NB4 (cell line): ENCODE data around the gene LMNTD1.

Source experiments
- DNase-seq: peaks from one replicate; pipeline ENCODE4 v3.0.0; 2010; ENCODE audit warnings: low read depth
- H3K4me3 ChIP-seq: one replicate; pipeline ENCODE4 v1.5.1; 2011; ENCODE audit warnings: mild to moderate bottlenecking, low read depth, low read length, moderate library complexity
- MYC ChIP-seq: IDR thresholded peaks from 2 replicates; pipeline ENCODE4 v1.6.1; 2011; ENCODE audit warnings: low read depth, low read length
- POLR2A ChIP-seq: IDR thresholded peaks from 2 replicates; pipeline ENCODE4 v1.6.1; 2011; ENCODE audit warnings: mild to moderate bottlenecking; ENCODE audit not compliant: insufficient read length; ENCODE audit errors: extremely low read depth
- TF ChIP-seq, protein P1 (sequence below): IDR thresholded peaks from one replicate; pipeline ENCODE4 v1.5.1; 2012; ENCODE audit warnings: low read depth, low read length
- TF ChIP-seq, protein P2 (sequence below): IDR thresholded peaks from 2 replicates; pipeline ENCODE4 v1.6.1; 2011; ENCODE audit warnings: low read depth, low read length

The LMNTD1 gene

DNA sequence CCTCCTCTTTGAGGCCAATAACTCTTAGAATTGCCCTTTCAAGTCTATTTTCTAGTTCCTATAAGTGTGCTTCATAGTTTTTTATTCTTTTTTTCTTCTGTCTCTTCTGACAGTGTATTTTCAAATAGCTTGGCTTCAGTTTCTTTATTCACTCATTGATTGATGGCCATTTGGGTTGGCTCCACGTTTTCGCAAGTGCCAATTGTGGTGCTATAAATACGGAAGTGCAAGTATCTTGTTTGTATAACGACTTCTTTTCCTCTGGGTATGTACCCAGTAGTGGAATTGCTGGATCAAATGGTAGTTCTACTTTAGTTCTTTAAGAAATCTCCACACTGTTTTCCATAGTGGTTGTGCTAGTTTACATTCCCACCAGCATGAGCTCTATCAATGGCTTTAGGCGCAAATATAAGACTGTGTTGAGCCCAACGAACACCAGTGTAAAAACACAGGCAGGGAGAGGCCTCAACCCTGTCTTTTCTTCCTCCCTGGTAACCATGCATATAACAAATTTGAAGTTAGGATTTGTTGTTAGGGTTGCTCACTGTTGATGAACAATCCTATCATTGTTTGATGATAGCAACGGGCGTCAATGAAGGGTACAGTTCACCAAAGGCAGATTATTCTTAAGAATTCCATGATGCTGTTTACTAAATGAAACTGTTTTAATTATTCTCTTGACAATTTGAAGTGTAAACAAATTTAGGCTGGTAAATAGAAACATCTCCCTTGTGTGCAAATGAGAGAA lies 13.3 kb upstream of the LMNTD1 start:
- TF ChIP-seq, protein P1, sequence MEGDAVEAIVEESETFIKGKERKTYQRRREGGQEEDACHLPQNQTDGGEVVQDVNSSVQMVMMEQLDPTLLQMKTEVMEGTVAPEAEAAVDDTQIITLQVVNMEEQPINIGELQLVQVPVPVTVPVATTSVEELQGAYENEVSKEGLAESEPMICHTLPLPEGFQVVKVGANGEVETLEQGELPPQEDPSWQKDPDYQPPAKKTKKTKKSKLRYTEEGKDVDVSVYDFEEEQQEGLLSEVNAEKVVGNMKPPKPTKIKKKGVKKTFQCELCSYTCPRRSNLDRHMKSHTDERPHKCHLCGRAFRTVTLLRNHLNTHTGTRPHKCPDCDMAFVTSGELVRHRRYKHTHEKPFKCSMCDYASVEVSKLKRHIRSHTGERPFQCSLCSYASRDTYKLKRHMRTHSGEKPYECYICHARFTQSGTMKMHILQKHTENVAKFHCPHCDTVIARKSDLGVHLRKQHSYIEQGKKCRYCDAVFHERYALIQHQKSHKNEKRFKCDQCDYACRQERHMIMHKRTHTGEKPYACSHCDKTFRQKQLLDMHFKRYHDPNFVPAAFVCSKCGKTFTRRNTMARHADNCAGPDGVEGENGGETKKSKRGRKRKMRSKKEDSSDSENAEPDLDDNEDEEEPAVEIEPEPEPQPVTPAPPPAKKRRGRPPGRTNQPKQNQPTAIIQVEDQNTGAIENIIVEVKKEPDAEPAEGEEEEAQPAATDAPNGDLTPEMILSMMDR, result no peak
- TF ChIP-seq, protein P2, sequence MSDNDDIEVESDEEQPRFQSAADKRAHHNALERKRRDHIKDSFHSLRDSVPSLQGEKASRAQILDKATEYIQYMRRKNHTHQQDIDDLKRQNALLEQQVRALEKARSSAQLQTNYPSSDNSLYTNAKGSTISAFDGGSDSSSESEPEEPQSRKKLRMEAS, result no peak
- TF ChIP-seq POLR2A, result no peak
- no peak for TF ChIP-seq MYC
- no peak overlapping the region for H3K4me3 ChIP-seq
- no peak for DNase-seq

GRCh38 chr12:25558586-25558985 lies 5.5 kb upstream of the LMNTD1 start:
- DNase-seq, result no peak

DNA sequence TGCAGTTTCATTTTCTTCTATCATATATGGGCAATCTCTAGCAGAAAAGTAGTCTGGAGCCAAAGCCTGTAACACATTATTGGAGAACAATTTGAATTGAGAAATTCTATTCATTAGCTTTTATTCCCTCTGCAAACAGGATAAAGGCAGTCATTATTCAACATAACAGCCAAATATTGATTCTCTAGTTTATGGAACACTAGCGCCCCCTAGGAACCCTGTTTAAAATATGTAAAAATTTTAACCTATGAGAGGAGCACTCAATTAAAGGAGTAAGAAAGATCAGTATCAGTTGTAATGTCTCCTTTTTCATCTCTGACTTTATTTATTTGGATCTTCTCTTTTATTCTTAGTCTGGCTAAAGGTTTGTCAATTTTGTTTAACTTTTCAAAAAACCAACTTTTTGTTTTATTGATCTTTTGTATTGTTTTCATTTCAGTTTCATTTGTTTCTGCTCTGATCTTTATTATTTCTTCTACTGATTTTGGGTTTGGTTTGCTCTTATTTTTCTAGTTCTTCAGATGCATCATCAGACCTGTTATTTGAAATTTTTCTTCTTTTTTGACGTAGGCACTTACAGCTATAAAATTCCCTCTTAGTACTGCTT lies 4.8 kb upstream of the LMNTD1 start:
- no peak overlapping the region for H3K4me3 ChIP-seq
- peak; percentile 70 for DNase-seq
- TF ChIP-seq, protein P2, result no peak
- TF ChIP-seq MYC, result no peak
- TF ChIP-seq, protein P1, result peak; percentile 64

More at GRCh38 chr12:25558586-25558985, 5.5 kb upstream of the LMNTD1 start:
- no peak overlapping the region for H3K4me3 ChIP-seq
- TF ChIP-seq POLR2A (no peak), MYC (no peak)
- TF ChIP-seq, protein P1, result no peak
- TF ChIP-seq, protein P2, result no peak

- H3K4me3 ChIP-seq, result no peak overlapping the region
- peak; percentile 15 for DNase-seq
Observed at GRCh38 chr12:25556153-25556552, 3.1 kb upstream of the LMNTD1 start.

DNA sequence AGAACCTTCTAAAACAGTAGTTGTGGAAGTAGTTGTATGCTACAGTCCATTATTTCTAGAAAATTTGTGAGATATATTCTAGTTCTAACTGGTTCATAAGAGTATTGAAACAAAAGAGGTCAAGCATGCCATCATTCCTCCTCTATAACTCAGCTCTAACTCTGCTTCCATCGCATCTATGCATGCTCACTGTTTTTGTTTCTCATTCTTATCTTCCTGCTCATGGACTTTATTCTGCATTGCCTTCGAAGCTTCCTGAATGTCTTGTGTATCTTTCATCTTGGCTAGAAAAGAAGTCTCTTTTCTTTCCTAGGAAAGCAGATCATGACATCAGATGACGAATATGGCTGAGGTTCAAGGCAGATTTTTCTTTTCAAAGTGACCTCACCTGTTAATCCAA lies 402 bp downstream of the LMNTD1 start:
- TF ChIP-seq MYC, result no peak
- TF ChIP-seq, protein P2, result no peak
- TF ChIP-seq POLR2A, result no peak
- TF ChIP-seq, protein P1, result no peak
- DNase-seq, result no peak
- no peak overlapping the region for H3K4me3 ChIP-seq

More at GRCh38 chr12:25556153-25556552, 3.1 kb upstream of the LMNTD1 start:
- TF ChIP-seq, protein P1, result no peak
- no peak for TF ChIP-seq MYC
- TF ChIP-seq POLR2A, result no peak
- TF ChIP-seq, protein P2, result no peak
